Hepatocyte (in vitro differentiated cells): ENCODE measurements around the gene GPATCH4.

ENCODE experiments used
- EZH2 ChIP-seq: fragments of 200-600 bp; sonication (generic); IDR thresholded peaks from 2 replicates; pipeline ENCODE4 v1.6.1; 2016; ENCODE audit warnings: antibody characterized with exemption, mild to moderate bottlenecking, borderline replicate concordance
- TF ChIP-seq, protein P1 (sequence below): fragments of 200-600 bp; sonication (generic); IDR thresholded peaks from 2 replicates; pipeline ENCODE4 v1.5.1; 2016; ENCODE audit warnings: antibody characterized with exemption, mild to moderate bottlenecking; ENCODE audit not compliant: poor library complexity

DNA sequence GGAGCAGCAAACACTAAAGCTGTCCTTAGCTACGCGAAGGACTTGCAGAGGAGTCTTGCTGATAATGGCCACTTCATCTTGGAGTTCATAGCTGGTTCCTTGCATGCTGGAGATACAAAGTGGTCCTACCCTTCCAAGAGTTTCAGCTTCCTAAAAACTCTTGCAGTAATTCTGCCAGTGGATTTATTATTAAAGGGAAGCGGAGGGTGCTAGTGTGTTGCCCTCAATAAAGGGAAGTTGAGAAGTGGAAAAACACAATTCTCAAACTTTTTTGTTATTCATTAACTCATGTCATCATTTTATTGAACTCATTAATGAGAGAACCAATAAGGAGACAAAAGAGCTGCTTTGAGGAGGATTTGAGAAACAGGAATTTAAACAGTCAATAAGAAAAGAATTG, 11.4 kb upstream of the GPATCH4 start:
- TF ChIP-seq EZH2: no peak
- TF ChIP-seq, protein P1, sequence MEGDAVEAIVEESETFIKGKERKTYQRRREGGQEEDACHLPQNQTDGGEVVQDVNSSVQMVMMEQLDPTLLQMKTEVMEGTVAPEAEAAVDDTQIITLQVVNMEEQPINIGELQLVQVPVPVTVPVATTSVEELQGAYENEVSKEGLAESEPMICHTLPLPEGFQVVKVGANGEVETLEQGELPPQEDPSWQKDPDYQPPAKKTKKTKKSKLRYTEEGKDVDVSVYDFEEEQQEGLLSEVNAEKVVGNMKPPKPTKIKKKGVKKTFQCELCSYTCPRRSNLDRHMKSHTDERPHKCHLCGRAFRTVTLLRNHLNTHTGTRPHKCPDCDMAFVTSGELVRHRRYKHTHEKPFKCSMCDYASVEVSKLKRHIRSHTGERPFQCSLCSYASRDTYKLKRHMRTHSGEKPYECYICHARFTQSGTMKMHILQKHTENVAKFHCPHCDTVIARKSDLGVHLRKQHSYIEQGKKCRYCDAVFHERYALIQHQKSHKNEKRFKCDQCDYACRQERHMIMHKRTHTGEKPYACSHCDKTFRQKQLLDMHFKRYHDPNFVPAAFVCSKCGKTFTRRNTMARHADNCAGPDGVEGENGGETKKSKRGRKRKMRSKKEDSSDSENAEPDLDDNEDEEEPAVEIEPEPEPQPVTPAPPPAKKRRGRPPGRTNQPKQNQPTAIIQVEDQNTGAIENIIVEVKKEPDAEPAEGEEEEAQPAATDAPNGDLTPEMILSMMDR: no peak
